ENCODE measurements around the gene MYO18B. TPM values are rescaled to one million over a fixed set of nuclear protein-coding genes. Genes with fewer than 3 reads are reported as not detected.

Gene MYO18B
- total RNA-seq, 1 experiment from 2014 or later, result 0.05 TPM

GRCh38 chr22:25698461-25698860, 43.5 kb upstream of the MYO18B start:
- DNase-seq (ENCODE audit: low read depth, low spot score), result no peak
- Histone ChIP-seq H3K4me2 (ENCODE audit: low read length) (no peak overlapping the region), H3K4me1 (ENCODE audit: control insufficient read depth in 1 of 2, insufficient read depth in 2 of 2, low read length in 2 of 2) (no peaks in the 10 kb centered on the region), H3K36me3 (ENCODE audit: control insufficient read depth in 1 of 2, insufficient read depth in 2 of 2, low read length in 2 of 2) (no peaks in the 10 kb centered on the region), H3K9ac (ENCODE audit: low read length) (no peak overlapping the region), H4K20me1 (ENCODE audit: insufficient read depth) (no peaks in the 10 kb centered on the region), H3K9me2 (ENCODE audit: insufficient read depth) (no peaks in the 10 kb centered on the region), H3K79me2 (ENCODE audit: insufficient read depth, low read length) (no peaks in the 10 kb centered on the region), H3K9me3 (ENCODE audit: control insufficient read depth in 1 of 2, insufficient read depth in 1 of 2, low read depth in 1 of 2, low read length in 2 of 2) (no peaks in the 10 kb centered on the region), H3K27me3 (ENCODE audit: insufficient read depth, low read length) (no peaks in the 10 kb centered on the region), H3K4me3 (replicated peaks in 1 of 2; ENCODE audit: low read depth in 1 of 2, low read length in 2 of 2) (no peak overlapping the region), H3K27ac (ENCODE audit: low read depth, low read length) (no peak overlapping the region), H2AFZ (ENCODE audit: low read depth, low read length, poor library complexity, severe bottlenecking) (no peak overlapping the region)
- intact Hi-C loops (cut with micrococcal nuclease), result no loop called here
- ATAC-seq, result no peak
- no TSS peak for BruUV-seq (replicated peaks)
- ChIA-PET POLR2A (no interaction called here), RAD21 (ENCODE audit: low non-redundant PET in 1 of 2, low total read pairs in 2 of 2, uncharacterized antibody in 2 of 2, unreplicated experiment in 2 of 2) (no interaction called here), CTCF (no interaction called here)
- TF ChIP-seq SIN3A (IDR thresholded peaks at IDR 0.05; ENCODE audit: low read depth) (no peak), SP1 (IDR thresholded peaks at IDR 0.05; ENCODE audit: low read depth) (no peak), ZFX (IDR thresholded peaks at IDR 0.05) (no peak), CEBPB (IDR thresholded peaks at IDR 0.05; ENCODE audit: low read depth) (no peak), EGR1 (IDR thresholded peaks at IDR 0.05; ENCODE audit: low read depth) (no peak), ATF3 (IDR thresholded peaks at IDR 0.05) (no peak), TCF7L2 (IDR thresholded peaks at IDR 0.05; ENCODE audit: borderline replicate concordance, extremely low read depth, insufficient read depth, insufficient read length) (no peak), ZNF274 (IDR thresholded peaks at IDR 0.05; ENCODE audit: low read depth, low read length) (no peak), CTCF (IDR thresholded peaks at IDR 0.05 in 2 of 3, conservative IDR thresholded peaks at IDR 0.05 in 1 of 3; ENCODE audit: borderline replicate concordance in 1 of 3, insufficient read depth in 1 of 3, low read depth in 2 of 3, low read length in 2 of 3) (no peak)

- ChIA-PET POLR2A (no interaction called here), RAD21 (ENCODE audit: low non-redundant PET in 1 of 2, low total read pairs in 2 of 2, uncharacterized antibody in 2 of 2, unreplicated experiment in 2 of 2) (no interaction called here), CTCF (no interaction called here)
- H3K9me2 ChIP-seq (ENCODE audit: insufficient read depth), result no peaks in the 10 kb centered on the region
- no peaks in the 10 kb centered on the region for H3K27me3 ChIP-seq (ENCODE audit: insufficient read depth, low read length)
- no peak overlapping the region for H2AFZ ChIP-seq (ENCODE audit: low read depth, low read length, poor library complexity, severe bottlenecking)
- H3K27ac ChIP-seq (ENCODE audit: low read depth, low read length), result no peak overlapping the region
- H3K4me2 ChIP-seq (ENCODE audit: low read length), result no peak overlapping the region
- no peaks in the 10 kb centered on the region for H3K9me3 ChIP-seq (ENCODE audit: control insufficient read depth in 1 of 2, insufficient read depth in 1 of 2, low read depth in 1 of 2, low read length in 2 of 2)
- DNase-seq (ENCODE audit: low read depth, low spot score) (no peak), ATAC-seq (no peak)
- no TSS peak for BruUV-seq (replicated peaks)
- no peak overlapping the region for H3K4me3 ChIP-seq (replicated peaks in 1 of 2; ENCODE audit: low read depth in 1 of 2, low read length in 2 of 2)
- intact Hi-C loops (cut with micrococcal nuclease), result no loop called here
- H4K20me1 ChIP-seq (ENCODE audit: insufficient read depth), result no peaks in the 10 kb centered on the region
- no peaks in the 10 kb centered on the region for H3K36me3 ChIP-seq (ENCODE audit: control insufficient read depth in 1 of 2, insufficient read depth in 2 of 2, low read length in 2 of 2)
- no peaks in the 10 kb centered on the region for H3K79me2 ChIP-seq (ENCODE audit: insufficient read depth, low read length)
- no peaks in the 10 kb centered on the region for H3K4me1 ChIP-seq (ENCODE audit: control insufficient read depth in 1 of 2, insufficient read depth in 2 of 2, low read length in 2 of 2)
- no peak overlapping the region for H3K9ac ChIP-seq (ENCODE audit: low read length)
- no peak for TF ChIP-seq ZNF274 (IDR thresholded peaks at IDR 0.05; ENCODE audit: low read depth, low read length)
- TF ChIP-seq SRF (IDR thresholded peaks at IDR 0.05; ENCODE audit: low read depth), result no peak
- TF ChIP-seq POLR2AphosphoS5 (IDR thresholded peaks at IDR 0.05; ENCODE audit: low read depth, low read length), result no peak
- no peak for TF ChIP-seq ELF1 (IDR thresholded peaks at IDR 0.05; ENCODE audit: borderline replicate concordance, low read depth)
- TF ChIP-seq MAX (IDR thresholded peaks at IDR 0.05), result no peak
- TF ChIP-seq CEBPB (IDR thresholded peaks at IDR 0.05; ENCODE audit: low read depth), result no peak
- TF ChIP-seq EZH2phosphoT487 (IDR thresholded peaks at IDR 0.05; ENCODE audit: borderline replicate concordance), result no peak
- TF ChIP-seq ZFX (IDR thresholded peaks at IDR 0.05), result no peak
- TF ChIP-seq YY1 (IDR thresholded peaks at IDR 0.05; ENCODE audit: extremely low read depth, insufficient replicate concordance, low read depth, low read length), result no peak
- TF ChIP-seq EGR1 (IDR thresholded peaks at IDR 0.05; ENCODE audit: low read depth), result no peak
- no peak for TF ChIP-seq SP1 (IDR thresholded peaks at IDR 0.05; ENCODE audit: low read depth)
- no peak for TF ChIP-seq ATF3 (IDR thresholded peaks at IDR 0.05)
- TF ChIP-seq ZBTB33 (IDR thresholded peaks at IDR 0.05; ENCODE audit: extremely low read depth, insufficient replicate concordance, low read length), result no peak
- TF ChIP-seq JUND (IDR thresholded peaks at IDR 0.05), result no peak
These were observed 43.0 kb upstream of the MYO18B start for GRCh38 chr22:25698978-25699377.
